Cardiac fibroblast (primary cell): ENCODE results near the gene NOS1AP.

ENCODE experiments used
- DNase-seq, 2 donors: peaks; one replicate each; pipeline versions ENCODE4 v3.0.0 to v3.0.0-alpha.2; 2010; ENCODE audit warnings: low read depth in 2 of 2
- H3K4me3 ChIP-seq, 2 donors: replicated peaks in 1 of 2; 1 replicate in 1 of 2; 2 replicates in 1 of 2; pipeline ENCODE4 v1.5.1; 2011; ENCODE audit warnings: low read depth in 2 of 2, low read length in 2 of 2, mild to moderate bottlenecking in 2 of 2, moderate library complexity in 1 of 2
- CTCF ChIP-seq: IDR thresholded peaks from one replicate; pipeline ENCODE4 v1.5.1; 2011; ENCODE audit warnings: low read depth, mild to moderate bottlenecking, low read length, inconsistent platforms

Gene NOS1AP

GRCh38 chr1:162380061-162380846 is 310.8 kb downstream of the NOS1AP start:
- DNase-seq: no peak
- no peak for TF ChIP-seq CTCF
- H3K4me3 ChIP-seq: no peak overlapping the region

- TF ChIP-seq CTCF: no peak
- no peak for DNase-seq
- no peak within 1 kb of the TSS for H3K4me3 ChIP-seq
Observed at GRCh38 chr1:162381383-162381782, 311.9 kb downstream of the NOS1AP start, which contains the start of gene C1orf226. Gene C1orf226, plus strand, starts transcription at chr1:162381728. Its CDS starts 174 bp downstream, at chr1:162381902.

- no peak overlapping the region for H3K4me3 ChIP-seq
- no peak for TF ChIP-seq CTCF
- DNase-seq: no peak
Observed at GRCh38 chr1:162381941-162382750, 312.7 kb downstream of the NOS1AP start.

GRCh38 chr1:162383091-162383490 is 313.6 kb downstream of the NOS1AP start:
- no peak for DNase-seq
- no peak for TF ChIP-seq CTCF
- H3K4me3 ChIP-seq: no peak overlapping the region

GRCh38 chr1:162383516-162383915 is 314.0 kb downstream of the NOS1AP start:
- no peak overlapping the region for H3K4me3 ChIP-seq
- no peak for TF ChIP-seq CTCF
- DNase-seq: no peak

- DNase-seq: no peak
- no peak overlapping the region for H3K4me3 ChIP-seq
Observed at GRCh38 chr1:162384116-162384515, 314.6 kb downstream of the NOS1AP start.

More at GRCh38 chr1:162384116-162384515, 314.6 kb downstream of the NOS1AP start:
- TF ChIP-seq CTCF: no peak
